WTC11 (cell line): ENCODE data around the gene NLRP6. TPM values are rescaled to one million over a fixed set of nuclear protein-coding genes. Genes with fewer than 3 reads are reported as not detected.

Experiments
- ATAC-seq: fragments of 200-7000 bp; cut with Tn5 transposase; 2 replicates; pipeline ENCODE4 v1.10.0; 2021; ENCODE audit warnings: mild to moderate bottlenecking, moderate library complexity
- CTCF ChIA-PET: fragments of 300-600 bp; sonication (Branson Sonifier 250); formaldehyde crosslinking; loops from one replicate; lab custom pipeline; 2021; ENCODE audit warnings: antibody characterized with exemption; lab: Charles Lee
- POLR2A ChIA-PET: fragments of 350-600 bp; sonication (Branson Sonifier 250); formaldehyde crosslinking; loops from one replicate; lab custom pipeline; 2021; ENCODE audit warnings: antibody characterized with exemption; lab: Charles Lee
- DNase-seq: peaks from one replicate; pipeline ENCODE4 v3.0.0; 2021; ENCODE audit warnings: low spot score
- H3K27ac Mint-ChIP-seq: 2 replicates; pipeline ENCODE4 v1.8.0; 2021; ENCODE audit warnings: mixed read lengths
- H3K27me3 Mint-ChIP-seq: 2 replicates; pipeline ENCODE4 v1.8.0; 2021; ENCODE audit warnings: low read depth, mild to moderate bottlenecking, moderate library complexity, mixed read lengths
- H3K36me3 Mint-ChIP-seq: 2 replicates; pipeline ENCODE4 v1.8.0; 2021; ENCODE audit warnings: mixed read lengths
- H3K4me1 Mint-ChIP-seq: 2 replicates; pipeline ENCODE4 v1.8.0; 2022; ENCODE audit warnings: mixed read lengths
- H3K4me3 Mint-ChIP-seq: 2 replicates; pipeline ENCODE4 v1.8.0; 2021; ENCODE audit warnings: mild to moderate bottlenecking, moderate library complexity, mixed read lengths
- H3K9me3 Mint-ChIP-seq: 2 replicates; pipeline ENCODE4 v1.8.0; 2021; ENCODE audit warnings: mixed read lengths
- CREM ChIP-seq: sonication (generic); formaldehyde crosslinking; IDR thresholded peaks from 2 replicates; pipeline ENCODE4 v1.8.1; 2022; ENCODE audit warnings: mild to moderate bottlenecking, missing genetic modification reagents, moderate library complexity
- ETV6 ChIP-seq: sonication (generic); formaldehyde crosslinking; IDR thresholded peaks from 2 replicates; pipeline ENCODE4 v1.8.1; 2022; ENCODE audit warnings: mild to moderate bottlenecking, missing genetic modification reagents
- MYBL2 ChIP-seq: sonication (generic); formaldehyde crosslinking; IDR thresholded peaks from 2 replicates; pipeline ENCODE4 v1.8.1; 2023; ENCODE audit warnings: mild to moderate bottlenecking, moderate library complexity, missing genetic modification reagents
- NR2C2 ChIP-seq: sonication (generic); formaldehyde crosslinking; IDR thresholded peaks from 2 replicates; pipeline ENCODE4 v1.8.0; 2022; ENCODE audit warnings: mild to moderate bottlenecking, missing genetic modification reagents
- SMAD3 ChIP-seq: sonication (generic); formaldehyde crosslinking; IDR thresholded peaks from 2 replicates; pipeline ENCODE4 v1.8.0; 2022; ENCODE audit warnings: missing genetic modification reagents, mild to moderate bottlenecking, borderline replicate concordance
- SP1 ChIP-seq: sonication (generic); formaldehyde crosslinking; conservative IDR thresholded peaks from 2 replicates; pipeline ENCODE4 v1.8.1; 2022; ENCODE audit warnings: missing genetic modification reagents
- TEAD1 ChIP-seq: sonication (generic); formaldehyde crosslinking; IDR thresholded peaks from 2 replicates; pipeline ENCODE4 v1.8.0; 2022; ENCODE audit warnings: mild to moderate bottlenecking, missing genetic modification reagents
- ZNF121 ChIP-seq: sonication (generic); formaldehyde crosslinking; IDR thresholded peaks from 2 replicates; pipeline ENCODE4 v1.8.0; 2023; ENCODE audit warnings: missing genetic modification reagents
- ZNF263 ChIP-seq: sonication (generic); formaldehyde crosslinking; IDR thresholded peaks from 2 replicates; pipeline ENCODE4 v1.8.1; 2022; ENCODE audit warnings: low read depth, mild to moderate bottlenecking, moderate library complexity, missing genetic modification reagents
- ZNF396 ChIP-seq: fragments of 250-450 bp; sonication (Bioruptor Pico); IDR thresholded peaks from 2 replicates; pipeline ENCODE4 v1.8.0; 2021; ENCODE audit warnings: mild to moderate bottlenecking, moderate library complexity, borderline replicate concordance
- ZNF423 ChIP-seq: fragments of 250-450 bp; sonication (Bioruptor Pico); IDR thresholded peaks from 2 replicates; pipeline ENCODE4 v2.1.2; 2022; ENCODE audit warnings: mild to moderate bottlenecking, moderate library complexity
- total RNA-seq: library from RNA; stranded (reverse); gene quantifications from 3 replicates; pipeline ENCODE4 v1.2.3, GENCODE V29; 2021
- TF ChIP-seq, protein P1 (sequence below): fragments of 200-600 bp; IDR thresholded peaks from 2 replicates; pipeline ENCODE4 v1.8.0; 2022; ENCODE audit warnings: antibody characterized with exemption
- TF ChIP-seq, protein P2 (sequence below): sonication (generic); formaldehyde crosslinking; IDR thresholded peaks from 2 replicates; pipeline ENCODE4 v1.8.0; 2022; ENCODE audit warnings: mild to moderate bottlenecking, missing genetic modification reagents
- TF ChIP-seq, protein P3 (sequence below): sonication (generic); formaldehyde crosslinking; IDR thresholded peaks from 2 replicates; pipeline ENCODE4 v1.8.1; 2023; ENCODE audit warnings: mild to moderate bottlenecking, missing genetic modification reagents, moderate library complexity
- TF ChIP-seq, protein P4 (sequence below): fragments of 250-450 bp; sonication (Bioruptor Pico); IDR thresholded peaks from 2 replicates; pipeline ENCODE4 v1.9.0; 2021; ENCODE audit warnings: mild to moderate bottlenecking
- TF ChIP-seq, protein P5 (sequence below): fragments of 250-450 bp; sonication (Bioruptor Pico); IDR thresholded peaks from 2 replicates; pipeline ENCODE4 v1.9.0; 2021; ENCODE audit warnings: moderate library complexity, mild to moderate bottlenecking, inconsistent platforms, borderline replicate concordance

Gene NLRP6
- total RNA-seq, 1 experiment from 2014 or later = 0.09 TPM

DNA sequence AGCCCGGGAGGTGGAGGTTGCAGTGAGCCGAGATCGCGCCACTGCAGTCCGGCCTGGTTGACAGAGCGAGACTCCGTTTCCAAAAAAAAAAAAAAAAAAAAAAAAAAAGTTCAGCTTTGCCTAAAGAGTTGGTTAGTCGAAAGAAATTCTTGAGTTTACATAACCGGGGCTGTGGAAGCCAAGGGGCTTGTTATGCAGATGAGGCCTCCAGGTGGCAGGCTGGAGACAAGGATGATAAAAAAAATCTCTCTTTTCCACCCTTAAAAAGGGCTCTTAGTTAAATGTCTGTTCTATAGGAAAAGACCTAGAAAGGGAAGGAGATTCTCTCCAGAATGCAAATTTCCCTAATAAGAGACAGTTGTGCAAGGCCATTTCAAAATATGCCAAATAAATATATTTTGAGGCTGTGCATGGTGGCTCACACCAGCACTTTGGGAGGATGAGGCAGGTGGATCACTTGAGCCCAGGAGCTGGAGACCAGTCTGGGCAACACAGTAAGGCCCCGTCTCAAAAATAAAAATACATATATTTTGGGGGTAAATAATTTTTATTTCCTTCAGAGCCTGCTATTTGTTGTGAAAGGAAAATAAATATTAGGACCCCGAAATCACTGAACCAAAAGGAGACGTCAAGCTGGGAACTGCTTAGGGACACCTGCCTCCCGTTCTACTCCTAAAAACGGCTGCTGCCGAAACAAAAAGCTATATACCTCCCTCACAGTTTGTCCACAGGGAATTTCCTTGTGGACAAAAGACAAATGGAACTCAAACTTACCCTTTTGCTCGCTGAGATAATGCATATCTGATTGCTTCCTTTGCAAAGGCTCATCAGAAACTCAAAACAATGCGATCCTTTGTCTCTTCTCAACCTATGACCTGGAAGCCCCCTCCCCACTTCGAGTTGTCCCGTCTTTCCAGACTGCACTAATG is 27.0 kb downstream of the NLRP6 start:
- no peak for TF ChIP-seq ETV6 (CRISPR knock-in tag)
- TF ChIP-seq, protein P1, sequence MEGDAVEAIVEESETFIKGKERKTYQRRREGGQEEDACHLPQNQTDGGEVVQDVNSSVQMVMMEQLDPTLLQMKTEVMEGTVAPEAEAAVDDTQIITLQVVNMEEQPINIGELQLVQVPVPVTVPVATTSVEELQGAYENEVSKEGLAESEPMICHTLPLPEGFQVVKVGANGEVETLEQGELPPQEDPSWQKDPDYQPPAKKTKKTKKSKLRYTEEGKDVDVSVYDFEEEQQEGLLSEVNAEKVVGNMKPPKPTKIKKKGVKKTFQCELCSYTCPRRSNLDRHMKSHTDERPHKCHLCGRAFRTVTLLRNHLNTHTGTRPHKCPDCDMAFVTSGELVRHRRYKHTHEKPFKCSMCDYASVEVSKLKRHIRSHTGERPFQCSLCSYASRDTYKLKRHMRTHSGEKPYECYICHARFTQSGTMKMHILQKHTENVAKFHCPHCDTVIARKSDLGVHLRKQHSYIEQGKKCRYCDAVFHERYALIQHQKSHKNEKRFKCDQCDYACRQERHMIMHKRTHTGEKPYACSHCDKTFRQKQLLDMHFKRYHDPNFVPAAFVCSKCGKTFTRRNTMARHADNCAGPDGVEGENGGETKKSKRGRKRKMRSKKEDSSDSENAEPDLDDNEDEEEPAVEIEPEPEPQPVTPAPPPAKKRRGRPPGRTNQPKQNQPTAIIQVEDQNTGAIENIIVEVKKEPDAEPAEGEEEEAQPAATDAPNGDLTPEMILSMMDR = peak; percentile 34
- peak overlapping the region; percentile 99 for H3K27ac Mint-ChIP-seq
- ChIA-PET CTCF (interaction anchor here (0.6 to 3.2 kb wide), 22 partner anchors 10 to 106 kb away, joined by 3 to 36 read pairs (median 5); partner anchors contain the start of gene PGGHG), POLR2A (interaction anchor here (0.9 to 1.6 kb wide), 3 partner anchors 12 to 14 kb away, joined by 3 to 5 read pairs (median 5); no protein-coding TSS in a partner anchor)
- no peaks in the 10 kb centered on the region for H3K9me3 Mint-ChIP-seq
- H3K4me3 Mint-ChIP-seq = peak overlapping the region; percentile 43
- peaks cover 83% of the 10 kb centered on the region for H3K4me1 Mint-ChIP-seq
- no peaks in the 10 kb centered on the region for H3K36me3 Mint-ChIP-seq
- H3K27me3 Mint-ChIP-seq = no peaks in the 10 kb centered on the region
- peak; percentile 34 for ATAC-seq
- peak; percentile 73 for DNase-seq

DNA sequence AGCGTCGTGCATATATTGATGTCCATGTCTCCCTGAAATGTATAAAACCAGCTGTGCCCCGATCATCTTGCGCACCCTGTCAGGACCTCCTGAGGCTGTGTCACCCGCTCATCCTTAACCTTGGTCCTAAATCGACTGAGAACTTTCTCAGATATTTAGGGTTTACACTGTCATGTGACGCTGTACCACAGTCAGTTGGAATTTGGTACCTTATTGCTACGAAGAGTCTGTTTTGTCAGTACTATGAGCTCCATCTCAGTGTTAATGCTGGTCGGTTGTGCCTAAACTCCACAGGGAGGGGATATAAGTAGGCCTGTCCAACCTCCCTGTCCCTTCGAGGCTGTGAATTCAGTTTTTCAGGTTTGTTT is 27.6 kb downstream of the NLRP6 start:
- ChIA-PET CTCF (interaction anchor here (0.6 to 3.2 kb wide), 20 partner anchors 9 to 143 kb away, joined by 3 to 36 read pairs (median 6); partner anchors contain the start of gene PGGHG), POLR2A (interaction anchor here (0.9 to 1.5 kb wide), 2 partner anchors 11 to 13 kb away, joined by 3 to 5 read pairs; no protein-coding TSS in a partner anchor)
- H3K27ac Mint-ChIP-seq = peak overlapping the region; percentile 99
- no peaks in the 10 kb centered on the region for H3K36me3 Mint-ChIP-seq
- DNase-seq (no peak), ATAC-seq (no peak)
- H3K4me3 Mint-ChIP-seq = peak overlapping the region; percentile 43
- TF ChIP-seq ZNF423 (CRISPR knock-in tag) = no peak; the same call in 1 of the 2 replicates
- no peak for TF ChIP-seq CREM
- TF ChIP-seq, protein P2, sequence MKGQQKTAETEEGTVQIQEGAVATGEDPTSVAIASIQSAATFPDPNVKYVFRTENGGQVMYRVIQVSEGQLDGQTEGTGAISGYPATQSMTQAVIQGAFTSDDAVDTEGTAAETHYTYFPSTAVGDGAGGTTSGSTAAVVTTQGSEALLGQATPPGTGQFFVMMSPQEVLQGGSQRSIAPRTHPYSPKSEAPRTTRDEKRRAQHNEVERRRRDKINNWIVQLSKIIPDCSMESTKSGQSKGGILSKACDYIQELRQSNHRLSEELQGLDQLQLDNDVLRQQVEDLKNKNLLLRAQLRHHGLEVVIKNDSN (CRISPR knock-in tag) = 0 out of 2 replicates have a peak, but pooled peaks have one; percentile 38
- no peak for TF ChIP-seq ZNF263 (CRISPR knock-in tag)
- no peak for TF ChIP-seq SP1
- TF ChIP-seq MYBL2 (CRISPR knock-in tag) = no peak
- TF ChIP-seq, protein P3, sequence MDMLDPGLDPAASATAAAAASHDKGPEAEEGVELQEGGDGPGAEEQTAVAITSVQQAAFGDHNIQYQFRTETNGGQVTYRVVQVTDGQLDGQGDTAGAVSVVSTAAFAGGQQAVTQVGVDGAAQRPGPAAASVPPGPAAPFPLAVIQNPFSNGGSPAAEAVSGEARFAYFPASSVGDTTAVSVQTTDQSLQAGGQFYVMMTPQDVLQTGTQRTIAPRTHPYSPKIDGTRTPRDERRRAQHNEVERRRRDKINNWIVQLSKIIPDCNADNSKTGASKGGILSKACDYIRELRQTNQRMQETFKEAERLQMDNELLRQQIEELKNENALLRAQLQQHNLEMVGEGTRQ (CRISPR knock-in tag) = peak; percentile 66
- peaks cover 76% of the 10 kb centered on the region for H3K4me1 Mint-ChIP-seq
- no peaks in the 10 kb centered on the region for H3K9me3 Mint-ChIP-seq
- no peaks in the 10 kb centered on the region for H3K27me3 Mint-ChIP-seq

DNA sequence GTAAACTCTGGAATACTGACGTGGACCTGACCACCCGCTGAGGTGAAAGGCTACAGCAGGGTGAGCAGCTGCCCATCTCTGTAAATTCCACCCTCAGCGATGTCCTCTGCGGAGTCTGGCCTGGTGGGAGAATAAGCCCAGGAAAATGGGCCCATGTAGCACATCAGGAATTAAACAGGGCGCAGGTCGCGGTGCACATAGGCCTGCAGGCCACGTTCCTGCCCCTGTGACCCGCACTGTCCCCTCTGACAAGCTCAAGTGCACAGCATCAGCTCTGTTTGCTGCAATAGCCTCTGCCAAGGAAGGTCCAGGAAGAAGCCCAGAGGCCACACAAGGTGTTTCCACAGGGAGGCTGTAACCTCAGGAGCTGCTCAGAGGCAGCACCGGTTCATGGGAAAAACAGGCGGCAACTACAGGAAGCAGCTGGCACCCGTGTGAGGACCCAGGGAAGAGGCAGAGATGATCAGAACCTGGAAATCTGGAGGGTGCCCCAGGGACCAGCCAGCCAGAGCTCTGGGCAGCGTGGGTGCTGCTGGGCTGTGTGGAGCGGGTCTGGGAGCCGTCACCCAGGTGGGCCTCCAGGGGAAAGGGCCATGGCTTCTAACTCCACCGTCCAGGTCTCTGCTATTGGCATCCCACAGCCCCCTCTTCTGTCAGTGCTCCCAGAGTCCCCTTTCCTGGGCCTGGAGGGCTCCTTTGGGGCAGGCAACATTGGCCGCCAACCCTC is 28.6 kb downstream of the NLRP6 start:
- Mint-ChIP-seq H3K27ac (peak overlapping the region; percentile 80), H3K4me1 (peaks cover 70% of the 10 kb centered on the region)

More for the DNA sequence above, 28.6 kb downstream of the NLRP6 start:
- no peaks in the 10 kb centered on the region for H3K9me3 Mint-ChIP-seq
- H3K27me3 Mint-ChIP-seq = no peaks in the 10 kb centered on the region
- POLR2A ChIA-PET = interaction anchor here (0.6 to 1.7 kb wide), 2 partner anchors 34 to 56 kb away, joined by 4 read pairs; no protein-coding TSS in a partner anchor
- ATAC-seq (no peak), DNase-seq (no peak)
- TF ChIP-seq ETV6 (CRISPR knock-in tag) (0 out of 2 replicates have a peak, but pooled peaks have one; percentile 14), SMAD3 (CRISPR knock-in tag) (no peak), ZNF121 (no peak), NR2C2 (CRISPR knock-in tag) (no peak), TEAD1 (CRISPR knock-in tag) (no peak), ZNF396 (CRISPR knock-in tag) (no peak)
- TF ChIP-seq, protein P4, sequence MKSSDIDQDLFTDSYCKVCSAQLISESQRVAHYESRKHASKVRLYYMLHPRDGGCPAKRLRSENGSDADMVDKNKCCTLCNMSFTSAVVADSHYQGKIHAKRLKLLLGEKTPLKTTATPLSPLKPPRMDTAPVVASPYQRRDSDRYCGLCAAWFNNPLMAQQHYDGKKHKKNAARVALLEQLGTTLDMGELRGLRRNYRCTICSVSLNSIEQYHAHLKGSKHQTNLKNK (CRISPR knock-in tag) = no peak
- TF ChIP-seq, protein P5, sequence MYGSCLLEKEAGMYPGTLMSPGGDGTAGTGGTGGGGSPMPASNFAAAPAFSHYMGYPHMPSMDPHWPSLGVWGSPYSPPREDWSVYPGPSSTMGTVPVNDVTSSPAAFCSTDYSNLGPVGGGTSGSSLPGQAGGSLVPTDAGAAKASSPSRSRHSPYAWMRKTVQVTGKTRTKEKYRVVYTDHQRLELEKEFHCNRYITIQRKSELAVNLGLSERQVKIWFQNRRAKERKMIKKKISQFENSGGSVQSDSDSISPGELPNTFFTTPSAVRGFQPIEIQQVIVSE (CRISPR knock-in tag) = no peak
- no peaks in the 10 kb centered on the region for H3K36me3 Mint-ChIP-seq
- no peak overlapping the region for H3K4me3 Mint-ChIP-seq
- CTCF ChIA-PET = interaction anchor here (0.6 to 3.2 kb wide), 14 partner anchors 8 to 142 kb away, joined by 3 to 36 read pairs (median 8); partner anchors contain the start of gene PGGHG
